Measurements from ENCODE around the gene CNDP1. TPM values are rescaled to one million over a fixed set of nuclear protein-coding genes. Genes with fewer than 3 reads are reported as not detected.
"Not testable (repeated sequence)": the region's sequence is repeated elsewhere in the genome, so short reads cannot be mapped to it uniquely, and the experiment has no call there.

The CNDP1 gene
- total RNA-seq, 1 donor from 2014 or later: 0.10 TPM

DNA sequence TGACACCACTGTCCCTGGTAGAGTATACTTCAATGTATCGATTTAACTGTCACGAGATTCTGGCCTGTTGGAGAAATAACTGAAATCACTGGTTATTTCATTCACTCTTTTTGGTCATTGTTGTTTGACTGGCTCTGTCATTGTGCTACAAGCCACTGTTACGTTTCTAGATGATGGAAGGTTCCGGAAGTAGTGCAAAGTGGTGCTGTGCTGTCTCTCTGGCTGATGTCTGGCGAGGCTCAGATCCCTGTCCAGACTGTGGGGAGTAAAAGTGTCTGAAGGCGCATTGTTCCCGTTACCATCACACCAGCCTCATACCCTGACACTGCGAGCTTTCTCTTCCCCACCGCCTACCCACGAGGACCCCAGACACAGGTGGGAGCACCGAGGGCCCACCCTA lies 11.7 kb downstream of the CNDP1 start:
- DNase-seq: no peak

- no peak for DNase-seq
These were observed 12.6 kb downstream of the CNDP1 start for GRCh38 chr18:74546751-74547530.

- DNase-seq: no peak
These were observed 13.6 kb downstream of the CNDP1 start for GRCh38 chr18:74547860-74548259.

- DNase-seq: no peak
These were observed 15.3 kb downstream of the CNDP1 start for GRCh38 chr18:74549591-74550104.

DNA sequence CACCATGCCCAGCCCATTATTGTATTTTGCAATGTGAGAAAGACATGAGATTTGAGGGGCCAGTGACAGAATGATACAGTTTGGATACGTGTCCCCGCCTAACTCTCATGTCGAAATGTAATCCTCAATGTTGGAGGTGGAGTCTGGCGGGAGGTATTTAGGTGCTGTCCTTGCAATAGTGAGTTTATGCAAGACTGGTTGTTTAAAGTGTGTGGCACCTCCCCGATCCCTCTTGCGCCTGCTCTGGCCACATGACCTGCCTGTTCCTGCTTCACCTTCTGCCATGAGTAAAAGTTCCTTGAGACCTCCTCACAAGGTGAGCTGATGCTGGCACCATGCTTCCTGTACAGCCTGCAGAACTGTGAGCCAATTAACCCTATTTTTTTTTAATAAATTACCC lies 16.6 kb downstream of the CNDP1 start:
- no peak for DNase-seq

- no peak for DNase-seq
These were observed 17.2 kb downstream of the CNDP1 start for GRCh38 chr18:74551452-74551851.

GRCh38 chr18:74551936-74552555 lies 17.7 kb downstream of the CNDP1 start:
- DNase-seq: peak; percentile 77

GRCh38 chr18:74556126-74556525 lies 21.8 kb downstream of the CNDP1 start:
- DNase-seq: no peak

DNA sequence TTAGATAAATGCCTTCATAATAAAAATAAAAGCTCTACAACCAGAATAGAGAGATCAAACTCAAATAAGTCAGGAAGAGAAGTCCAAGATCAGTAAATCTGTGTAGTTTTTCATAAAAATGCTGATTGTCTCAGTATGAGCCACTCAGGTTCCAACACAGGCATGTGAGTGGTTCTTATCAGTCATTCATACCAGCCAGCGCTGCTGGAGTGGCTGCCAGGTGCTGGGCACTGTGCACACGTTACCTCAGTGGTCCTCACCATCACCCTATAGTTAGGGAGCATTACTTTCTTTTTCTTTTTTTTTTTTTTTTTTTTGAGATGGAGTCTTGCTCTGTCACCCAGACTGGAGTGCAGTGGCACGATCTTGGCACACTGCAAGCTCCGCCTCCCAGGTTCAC lies 23.8 kb downstream of the CNDP1 start:
- DNase-seq: no peak

DNA sequence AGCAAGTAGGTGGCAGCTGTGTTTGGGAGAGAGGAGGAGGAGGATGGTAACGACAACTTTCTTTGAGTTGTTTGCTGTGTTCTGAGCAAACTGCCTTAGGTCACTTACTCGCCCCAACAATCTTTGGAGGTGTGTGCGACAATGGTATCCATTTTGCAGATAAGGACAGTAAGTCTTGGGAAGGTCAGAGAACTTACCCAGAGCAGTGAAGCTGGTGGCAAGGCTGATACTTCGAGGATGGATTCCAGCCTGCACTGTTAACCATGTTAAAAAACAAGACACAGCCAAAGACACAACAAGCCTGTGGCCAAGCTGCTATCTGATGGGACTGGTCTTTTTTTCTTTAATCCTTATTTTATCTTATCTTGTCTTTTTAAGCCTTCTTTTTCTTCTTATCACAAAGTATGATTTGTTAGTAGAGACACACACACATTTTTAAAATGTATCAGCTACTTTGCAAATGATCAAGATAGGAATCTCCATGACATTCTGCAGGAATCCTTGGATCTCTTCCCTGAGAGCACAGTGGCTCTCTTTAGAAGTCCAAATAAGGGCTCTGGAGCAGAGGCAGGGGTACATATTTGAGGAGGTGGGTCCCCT lies 27.9 kb downstream of the CNDP1 start:
- no peak for DNase-seq

DNA sequence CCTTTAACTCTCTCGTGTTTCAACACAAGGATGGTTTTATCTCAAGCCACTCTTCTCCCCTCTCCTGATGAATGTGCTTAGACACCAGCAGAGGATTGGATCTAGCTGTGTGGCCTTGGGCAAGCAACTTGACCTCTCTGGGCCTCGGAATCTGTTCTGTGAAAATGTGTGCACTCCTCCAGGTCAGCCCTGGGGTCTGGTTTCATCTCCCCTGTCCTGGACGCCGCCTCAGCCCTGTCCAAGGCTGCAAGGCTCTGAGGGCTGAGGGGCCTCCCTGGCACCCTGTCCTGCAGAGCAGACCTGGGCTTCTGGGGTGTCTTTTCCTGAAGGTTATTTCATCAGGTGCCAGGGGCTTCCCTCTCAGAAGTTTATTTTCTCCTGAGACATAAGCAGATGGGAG lies 28.5 kb downstream of the CNDP1 start:
- DNase-seq: no peak

GRCh38 chr18:74563999-74564398 lies 29.7 kb downstream of the CNDP1 start:
- DNase-seq: no peak

- DNase-seq: not testable (repeated sequence)
These were observed 30.9 kb downstream of the CNDP1 start for GRCh38 chr18:74565164-74565563.

- DNase-seq: not testable (repeated sequence)
These were observed 31.7 kb downstream of the CNDP1 start for GRCh38 chr18:74565993-74566392.

- no peak for DNase-seq
These were observed 33.5 kb downstream of the CNDP1 start for GRCh38 chr18:74567822-74568221.

DNA sequence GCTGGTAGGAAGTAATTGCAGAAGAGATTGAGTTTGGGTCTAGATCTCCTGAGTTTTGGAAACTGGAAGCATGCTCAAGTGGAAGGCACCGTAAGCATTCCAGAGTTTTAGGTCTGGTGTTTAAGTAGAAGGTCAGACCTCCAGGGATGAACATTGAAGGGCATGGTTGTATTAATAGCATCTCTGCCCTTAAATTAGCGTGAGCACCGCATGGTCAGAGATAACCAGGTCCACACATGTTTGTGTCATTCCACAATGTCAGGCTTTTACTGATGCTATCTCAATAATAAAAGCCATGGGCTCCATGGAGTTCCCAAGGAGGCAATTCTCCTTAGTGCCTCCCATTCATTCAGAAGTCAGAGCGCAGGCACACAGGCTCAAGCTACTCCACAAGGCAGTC lies 35.1 kb downstream of the CNDP1 start:
- no peak for DNase-seq

DNA sequence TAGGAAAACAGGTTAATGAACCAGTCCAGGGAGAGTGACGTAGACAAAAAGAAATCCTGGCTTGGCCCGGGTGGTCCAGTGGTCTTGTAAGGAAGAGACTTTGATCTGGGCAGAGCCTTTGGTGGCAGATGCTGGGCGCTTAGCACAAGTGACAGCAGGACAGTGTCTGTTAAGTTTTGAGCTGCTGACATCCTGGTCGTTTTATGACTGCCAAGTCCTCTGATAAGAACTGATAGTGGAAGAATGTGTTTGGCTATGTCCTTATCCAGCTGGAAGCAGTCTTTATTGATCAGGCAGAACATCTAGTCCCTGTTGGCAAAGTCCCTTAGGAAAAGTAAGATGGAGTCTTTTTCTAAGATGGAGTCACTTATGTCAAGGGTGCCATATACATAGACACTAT lies 36.0 kb downstream of the CNDP1 start:
- DNase-seq: no peak

GRCh38 chr18:74571895-74572680 lies 37.8 kb downstream of the CNDP1 start:
- no peak for DNase-seq

DNA sequence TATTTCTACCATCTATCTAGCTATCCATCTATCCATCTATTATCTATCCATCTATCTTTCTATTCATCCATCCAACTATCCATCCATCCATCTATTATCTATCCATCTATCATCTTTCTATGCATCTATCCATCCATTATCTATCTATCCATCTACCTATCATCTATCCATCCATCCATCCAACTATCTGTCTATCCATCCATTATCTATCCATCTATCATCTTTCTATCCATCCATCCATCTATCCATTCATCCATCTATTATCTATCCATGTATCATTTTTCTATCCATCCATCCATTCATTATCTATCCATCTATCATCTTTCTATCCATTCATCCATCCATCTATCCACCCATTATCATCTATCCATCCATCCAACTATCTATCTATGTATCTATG lies 38.8 kb downstream of the CNDP1 start:
- DNase-seq: no peak

- DNase-seq: no peak
These were observed 40.6 kb downstream of the CNDP1 start for GRCh38 chr18:74574916-74575315.

DNA sequence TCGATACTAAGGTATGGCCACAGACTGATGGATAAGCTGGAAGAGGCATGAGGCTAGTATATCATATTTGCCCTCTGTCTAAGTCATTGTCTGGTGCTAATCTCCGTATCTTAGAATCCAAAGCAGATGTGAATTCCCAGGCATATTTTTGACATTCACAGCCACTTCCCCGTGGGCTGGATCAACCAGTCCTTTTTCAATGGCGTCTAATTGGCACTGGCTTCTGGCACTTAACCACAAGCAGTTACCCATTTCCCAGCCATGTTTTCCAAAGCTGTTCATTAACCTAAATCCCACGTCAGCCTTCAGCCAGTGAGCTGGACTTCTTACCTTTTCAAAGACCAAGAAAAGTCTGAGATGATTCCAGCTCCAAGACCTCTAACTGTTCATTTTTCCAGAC lies 42.7 kb downstream of the CNDP1 start:
- DNase-seq: no peak

- DNase-seq: peak; percentile 13
These were observed 45.3 kb downstream of the CNDP1 start for GRCh38 chr18:74579496-74580065.

All from skin of body (tissue), 2 donors.